IMR-90 (cell line): ENCODE results near the gene C16orf90. TPM values are rescaled to one million over a fixed set of nuclear protein-coding genes. Genes with fewer than 3 reads are reported as not detected.

Source experiments
- ATAC-seq: fragments of 200-7000 bp; cut with Tn5 transposase; 2 replicates; pipeline ENCODE4 v1.9.1; 2020; ENCODE audit warnings: low read depth, mild to moderate bottlenecking, moderate library complexity
- BruUV-seq: library from RNA; stranded (reverse); fragments of 400-500 nt; replicated peaks from 2 replicates; lab custom pipeline; 2021; lab: Mats Ljungman, UMichigan
- CTCF ChIA-PET: fragments of 300-600 bp; formaldehyde crosslinking; extraction: SDS; loops from one replicate; lab custom pipeline; 2021; ENCODE audit warnings: antibody characterized with exemption; lab: Yijun Ruan, JAX
- POLR2A ChIA-PET: fragments of 300-600 bp; sonication (Branson Sonifier 250); formaldehyde crosslinking; loops from one replicate; lab custom pipeline; 2022; ENCODE audit warnings: antibody characterized with exemption; ENCODE audit not compliant: unreplicated experiment; lab: Charles Lee
- DNase-seq: peaks from one replicate; pipeline ENCODE4 v3.0.0; 2013
- H2AFZ ChIP-seq: replicated peaks from 2 replicates; pipeline ENCODE3; 2013; ENCODE audit warnings: low read length, mild to moderate bottlenecking; ENCODE audit not compliant: poor library complexity
- H2AK5ac ChIP-seq: 2 replicates; pipeline ENCODE4 v1.6.1; 2013; ENCODE audit warnings: low read depth, low read length, inconsistent platforms
- H2AK9ac ChIP-seq: replicated peaks from 2 replicates; pipeline ENCODE3; 2013; ENCODE audit warnings: mild to moderate bottlenecking, low read depth, low read length, moderate library complexity; ENCODE audit not compliant: poor library complexity
- H2BK120ac ChIP-seq: 2 replicates; pipeline ENCODE4 v1.6.1; 2013; ENCODE audit warnings: low read depth, low read length, inconsistent platforms
- H2BK15ac ChIP-seq: 3 replicates; pipeline ENCODE4 v1.6.1; 2013; ENCODE audit warnings: low read depth, low read length, inconsistent platforms
- H2BK20ac ChIP-seq: 2 replicates; pipeline ENCODE4 v1.6.1; 2013; ENCODE audit warnings: low read depth, mild to moderate bottlenecking, inconsistent platforms, low read length, moderate library complexity
- H2BK5ac ChIP-seq: 2 replicates; pipeline ENCODE4 v1.6.1; 2013; ENCODE audit warnings: mild to moderate bottlenecking, low read depth, low read length, inconsistent platforms; ENCODE audit not compliant: poor library complexity, severe bottlenecking
- H3K14ac ChIP-seq: replicated peaks from 2 replicates; pipeline ENCODE4 v1.6.1; 2013; ENCODE audit warnings: low read depth, low read length, inconsistent platforms
- H3K18ac ChIP-seq: 2 replicates; pipeline ENCODE4 v1.6.1; 2013; ENCODE audit warnings: low read depth, low read length, control low read depth
- H3K23ac ChIP-seq: 2 replicates; pipeline ENCODE4 v1.6.1; 2013; ENCODE audit warnings: low read depth, low read length, inconsistent platforms
- H3K27ac ChIP-seq: 2 replicates; pipeline ENCODE4 v1.5.1; 2013; ENCODE audit warnings: mild to moderate bottlenecking, control low read depth, low read length; ENCODE audit not compliant: insufficient read depth
- H3K27me3 ChIP-seq: 2 replicates; pipeline ENCODE4 v1.6.1; 2013; ENCODE audit warnings: low read length; ENCODE audit not compliant: control insufficient read depth, insufficient read depth
- H3K36me3 ChIP-seq: 2 replicates; pipeline ENCODE4 v1.6.1; 2013; ENCODE audit warnings: low read length, mixed read lengths; ENCODE audit not compliant: control insufficient read depth, insufficient read depth
- H3K4ac ChIP-seq: 2 replicates; pipeline ENCODE4 v1.6.1; 2013; ENCODE audit warnings: low read depth, low read length, inconsistent platforms
- H3K4me1 ChIP-seq: 2 replicates; pipeline ENCODE4 v1.6.1; 2013; ENCODE audit warnings: low read length, mixed read lengths; ENCODE audit not compliant: control insufficient read depth, insufficient read depth
- H3K4me2 ChIP-seq: 2 replicates; pipeline ENCODE4 v1.6.1; 2013; ENCODE audit warnings: low read depth, mild to moderate bottlenecking, control low read depth, low read length, moderate library complexity
- H3K4me3 ChIP-seq: 2 replicates; pipeline ENCODE4 v1.5.1; 2013; ENCODE audit warnings: low read depth, mild to moderate bottlenecking, control low read depth, low read length, moderate library complexity; ENCODE audit not compliant: insufficient read depth
- H3K56ac ChIP-seq: 2 replicates; pipeline ENCODE4 v1.6.1; 2013; ENCODE audit warnings: low read length, inconsistent platforms; ENCODE audit not compliant: insufficient read depth; ENCODE audit errors: extremely low read depth
- H3K79me1 ChIP-seq, 2 experiments: 2 replicates each; pipeline ENCODE4 v1.6.1; 2013; ENCODE audit warnings: low read length in 2 of 2, inconsistent platforms in 1 of 2, low read depth in 1 of 2
- H3K9ac ChIP-seq: 2 replicates; pipeline ENCODE4 v1.6.1; 2013; ENCODE audit warnings: low read depth, low read length, control low read depth
- H3K9me1 ChIP-seq: 2 replicates; pipeline ENCODE4 v1.6.1; 2013; ENCODE audit warnings: low read length, inconsistent platforms; ENCODE audit not compliant: insufficient read depth
- H3K9me3 ChIP-seq: 2 replicates; pipeline ENCODE4 v1.6.1; 2013; ENCODE audit warnings: low read length; ENCODE audit not compliant: control insufficient read depth, insufficient read depth
- H4K20me1 ChIP-seq: 2 replicates; pipeline ENCODE4 v1.6.1; 2013; ENCODE audit warnings: low read length, inconsistent platforms; ENCODE audit not compliant: insufficient read depth
- H4K5ac ChIP-seq: 2 replicates; pipeline ENCODE4 v1.6.1; 2013; ENCODE audit warnings: mild to moderate bottlenecking, low read depth, low read length, control low read depth
- H4K8ac ChIP-seq, 2 experiments: 2 replicates each; pipeline ENCODE4 v1.6.1; 2013; ENCODE audit warnings: low read depth in 2 of 2, low read length in 2 of 2, control low read depth in 1 of 2, inconsistent platforms in 1 of 2
- H4K91ac ChIP-seq: 2 replicates; pipeline ENCODE4 v1.6.1; 2013; ENCODE audit warnings: low read depth, low read length, inconsistent platforms; ENCODE audit not compliant: insufficient read depth
- BHLHE40 ChIP-seq: fragments of 150-350 bp; IDR thresholded peaks from 2 replicates; pipeline ENCODE4 v1.6.1; 2016; ENCODE audit warnings: mild to moderate bottlenecking, low read depth, low read length
- CEBPB ChIP-seq: IDR thresholded peaks from 2 replicates; pipeline ENCODE4 v1.6.1; 2012; ENCODE audit warnings: low read depth, low read length, improper control_type of control experiment
- CHD1 ChIP-seq: IDR thresholded peaks from 2 replicates; pipeline ENCODE4 v1.6.1; 2012; ENCODE audit warnings: low read depth, low read length, improper control_type of control experiment
- CTCF ChIP-seq: conservative IDR thresholded peaks from 2 replicates; pipeline ENCODE4 v1.5.1; 2012; ENCODE audit warnings: mild to moderate bottlenecking, low read depth, low read length, improper control_type of control experiment
- ELK1 ChIP-seq: fragments of 150-350 bp; IDR thresholded peaks from 2 replicates; pipeline ENCODE4 v1.6.1; 2016; ENCODE audit warnings: low read depth, mild to moderate bottlenecking, low read length, moderate library complexity, borderline replicate concordance
- FOS ChIP-seq: fragments of 150-350 bp; IDR thresholded peaks from 2 replicates; pipeline ENCODE4 v1.6.1; 2016; ENCODE audit warnings: low read depth, low read length
- MAFK ChIP-seq: IDR thresholded peaks from 2 replicates; pipeline ENCODE4 v1.6.1; 2012; ENCODE audit warnings: low read depth, low read length, improper control_type of control experiment
- MAZ ChIP-seq: IDR thresholded peaks from 2 replicates; pipeline ENCODE4 v1.6.1; 2012; ENCODE audit warnings: low read depth, mild to moderate bottlenecking, low read length, improper control_type of control experiment, moderate library complexity, borderline replicate concordance
- MXI1 ChIP-seq: IDR thresholded peaks from 2 replicates; pipeline ENCODE4 v1.6.1; 2012; ENCODE audit warnings: low read depth, mild to moderate bottlenecking, low read length, moderate library complexity, borderline replicate concordance
- NFE2L2 ChIP-seq: fragments of 150-350 bp; IDR thresholded peaks from 2 replicates; pipeline ENCODE4 v1.6.1; 2016; ENCODE audit warnings: low read depth, mild to moderate bottlenecking, low read length
- POLR2A ChIP-seq: IDR thresholded peaks from 2 replicates; pipeline ENCODE4 v1.6.1; 2012; ENCODE audit warnings: mild to moderate bottlenecking, low read depth, low read length
- RAD21 ChIP-seq: IDR thresholded peaks from 2 replicates; pipeline ENCODE4 v1.6.1; 2012; ENCODE audit warnings: low read length, improper control_type of control experiment
- RCOR1 ChIP-seq: IDR thresholded peaks from 2 replicates; pipeline ENCODE4 v1.6.1; 2012; ENCODE audit warnings: mild to moderate bottlenecking, low read length, improper control_type of control experiment; ENCODE audit not compliant: insufficient replicate concordance
- RFX5 ChIP-seq: IDR thresholded peaks from 2 replicates; pipeline ENCODE4 v1.8.0; 2012; ENCODE audit warnings: low read depth, mild to moderate bottlenecking, low read length, moderate library complexity
- SMC3 ChIP-seq: fragments of 150-350 bp; IDR thresholded peaks from 2 replicates; pipeline ENCODE4 v1.6.1; 2016; ENCODE audit warnings: low read depth, mild to moderate bottlenecking, antibody characterized with exemption, low read length, moderate library complexity
- USF2 ChIP-seq: fragments of 150-350 bp; IDR thresholded peaks from 2 replicates; pipeline ENCODE4 v1.6.1; 2017; ENCODE audit warnings: mild to moderate bottlenecking, antibody characterized with exemption, low read length, low read depth
- WGBS, 2 experiments: methylation state at CpG; one replicate each; pipeline versions ENCODE4 v1.1.5 to v1.1.7; 2013; ENCODE audit warnings: missing lambda C conversion rate in 2 of 2; ENCODE audit not compliant: insufficient read length in 1 of 2; ENCODE audit errors: extremely low coverage in 2 of 2; 5-methylcytosine and 5-hydroxymethylcytosine counted together
- dilution Hi-C: fragments of 300-500 bp; cut with HindIII; formaldehyde crosslinking; loops from one replicate; pipeline ENCODE4 v1.14.3; 2018; ENCODE audit warnings: low sequenced_read_pairs; ENCODE audit not compliant: unreplicated experiment
- in situ Hi-C: fragments of 300-500 bp; cut with MboI; formaldehyde crosslinking; loops from 3 replicates; pipeline ENCODE4 v1.14.3; 2019; ENCODE audit warnings: low sequenced_read_pairs, inconsistent platforms, mixed read lengths
- intact Hi-C: fragments of 100-400 bp; cut with micrococcal nuclease; formaldehyde crosslinking; loops from 2 replicates; pipeline ENCODE4 v1.10.0; 2022
- polyA plus RNA-seq, 3 experiments: library from polyadenylated mRNA; depleted of rRNA; stranded (reverse); fragments of >200 nt; gene quantifications; 2 replicates each; pipeline ENCODE4 v1.2.3, GENCODE V29; 2012; ENCODE audit warnings: low replicate concordance in 1 of 3
- total RNA-seq: library from RNA; depleted of rRNA; stranded (reverse); fragments of >200 nt; gene quantifications from 2 replicates; pipeline ENCODE4 v1.2.3, GENCODE V29; 2012

The C16orf90 gene
- total and polyA plus RNA-seq, 2 of the 4 experiments (the other 2 are of a cell fraction), result not detected

GRCh38 chr16:3530371-3530914 is 35.2 kb upstream of the C16orf90 start:
- Histone ChIP-seq H3K4ac (no peak overlapping the region), H3K4me2 (no peak overlapping the region), H2BK20ac (no peak overlapping the region), H3K9ac (no peak overlapping the region), H3K36me3 (peaks cover 34% of the 10 kb centered on the region), H3K27ac (no peak overlapping the region), H3K56ac (no peak overlapping the region), H4K5ac (no peak overlapping the region), H3K4me3 (no peak overlapping the region), H3K4me1 (peaks cover 6% of the 10 kb centered on the region; the same call in 1 of the 2 replicates), H2BK5ac (no peak overlapping the region), H2AFZ (no peak overlapping the region), H3K9me3 (no peaks in the 10 kb centered on the region), H2AK9ac (no peak overlapping the region), H4K91ac (no peak overlapping the region), H3K79me1 (0 out of 4 replicates have a peak, but pooled peaks cover 0 to 3% of the 10 kb centered on the region in 2 experiments), H3K23ac (no peak overlapping the region), H4K8ac (no peak overlapping the region), H2AK5ac (no peak overlapping the region), H4K20me1 (no peaks in the 10 kb centered on the region), H3K14ac (no peak overlapping the region), H2BK15ac (no peak overlapping the region), H3K27me3 (no peaks in the 10 kb centered on the region), H3K18ac (no peak overlapping the region), H3K9me1 (0 out of 2 replicates have a peak, but pooled peaks cover 10% of the 10 kb centered on the region), H2BK120ac (no peak overlapping the region)
- CTCF ChIA-PET, result no interaction called here
- BruUV-seq, result no TSS peak
- dilution Hi-C loops, result no loop called here
- WGBS, 2 experiments, result 99% methylated on average over 9 of the region's 12 CpGs; no CpG with 5 or more reads in 1 of the 2 experiments
- in situ Hi-C loops, result no loop called here
- intact Hi-C loops, result no loop called here
- POLR2A ChIA-PET, result no interaction called here
- DNase-seq, result no peak
- no peak for TF ChIP-seq MAZ
- TF ChIP-seq FOS, result no peak
- no peak for TF ChIP-seq RCOR1
- no peak for TF ChIP-seq ELK1
- TF ChIP-seq RAD21, result no peak
- no peak for TF ChIP-seq NFE2L2
- TF ChIP-seq CTCF, result no peak
- TF ChIP-seq USF2, result no peak
- TF ChIP-seq CEBPB, result no peak
- no peak for TF ChIP-seq RFX5
- TF ChIP-seq MXI1, result no peak
- TF ChIP-seq BHLHE40, result no peak
- no peak for TF ChIP-seq SMC3
- TF ChIP-seq POLR2A, result no peak
- no peak for TF ChIP-seq CHD1
- no peak for TF ChIP-seq MAFK
- ATAC-seq, result no peak
